Inflammatory macrophage treated with lipopolysaccharide for 4 hours (primary cell): ENCODE results near the gene IL11.

Source experiments
- DNase-seq: peaks from one replicate; pipeline ENCODE4 v3.0.0-alpha.2; 2020

Gene IL11

DNA sequence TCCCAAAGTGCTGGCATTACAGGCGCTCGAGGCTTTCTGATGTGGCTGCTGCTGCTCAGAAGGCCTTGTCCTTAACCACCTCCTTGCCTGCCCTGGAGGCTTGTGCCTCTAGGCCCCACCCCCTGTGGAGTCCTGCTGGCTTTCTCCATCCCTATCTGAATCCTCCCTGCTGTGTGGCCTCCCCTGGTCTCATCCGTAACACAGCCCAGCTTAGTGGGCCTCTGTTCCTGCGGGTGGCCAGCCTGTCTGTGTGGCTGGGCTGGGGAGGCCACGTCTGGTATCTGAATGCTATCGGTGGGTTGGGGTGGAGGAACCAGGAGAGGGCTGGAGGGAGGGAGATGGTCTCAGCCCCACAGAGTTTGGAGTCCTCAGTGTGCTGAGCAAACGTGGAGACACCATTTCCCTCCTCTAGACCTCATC, 20.2 kb upstream of the IL11 start:
- no peak for DNase-seq

DNA sequence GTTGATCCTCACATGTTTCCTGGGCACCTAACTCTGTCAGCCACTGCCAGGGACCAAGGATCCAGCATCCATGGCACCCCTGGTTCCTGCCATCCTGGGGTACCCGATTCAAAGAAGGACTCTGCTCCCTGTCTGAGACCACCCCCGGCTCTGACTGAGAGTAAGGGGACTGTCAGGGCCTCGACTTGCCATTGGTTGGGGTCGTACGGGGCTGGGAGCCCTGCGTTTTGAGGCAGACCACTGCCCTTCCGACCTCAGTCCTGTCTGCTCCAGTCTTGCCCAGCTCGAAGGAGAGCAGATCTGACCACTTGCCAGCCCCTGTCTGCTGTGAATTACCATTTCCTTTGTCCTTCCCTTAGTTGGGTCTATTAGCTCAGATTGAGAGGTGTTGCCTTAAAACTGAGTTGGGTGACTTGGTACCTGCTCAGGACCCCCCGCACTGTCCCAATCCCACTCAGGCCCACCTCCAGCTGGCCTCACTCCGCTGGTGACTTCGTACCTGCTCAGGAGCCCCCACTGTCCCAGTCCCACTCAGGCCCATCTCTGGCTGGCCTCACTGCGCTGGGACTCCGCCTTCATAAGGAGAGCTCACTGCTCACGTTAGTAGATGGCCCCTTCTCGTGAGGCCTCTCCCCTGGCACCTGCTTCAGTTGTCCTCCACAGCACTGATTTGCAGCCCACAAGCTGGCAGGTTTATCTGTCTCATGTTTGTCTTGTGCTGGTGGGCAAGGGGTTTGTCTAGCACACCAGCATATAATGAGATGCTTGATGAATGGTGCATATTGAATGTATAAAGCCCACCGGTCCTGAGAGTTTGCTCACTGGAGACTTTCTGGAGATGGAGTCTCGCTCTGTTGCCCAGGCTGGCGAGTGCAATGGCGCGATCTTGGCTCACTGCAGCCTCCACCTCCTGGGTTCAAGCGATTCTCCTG, 19.4 kb upstream of the IL11 start:
- DNase-seq = no peak

DNA sequence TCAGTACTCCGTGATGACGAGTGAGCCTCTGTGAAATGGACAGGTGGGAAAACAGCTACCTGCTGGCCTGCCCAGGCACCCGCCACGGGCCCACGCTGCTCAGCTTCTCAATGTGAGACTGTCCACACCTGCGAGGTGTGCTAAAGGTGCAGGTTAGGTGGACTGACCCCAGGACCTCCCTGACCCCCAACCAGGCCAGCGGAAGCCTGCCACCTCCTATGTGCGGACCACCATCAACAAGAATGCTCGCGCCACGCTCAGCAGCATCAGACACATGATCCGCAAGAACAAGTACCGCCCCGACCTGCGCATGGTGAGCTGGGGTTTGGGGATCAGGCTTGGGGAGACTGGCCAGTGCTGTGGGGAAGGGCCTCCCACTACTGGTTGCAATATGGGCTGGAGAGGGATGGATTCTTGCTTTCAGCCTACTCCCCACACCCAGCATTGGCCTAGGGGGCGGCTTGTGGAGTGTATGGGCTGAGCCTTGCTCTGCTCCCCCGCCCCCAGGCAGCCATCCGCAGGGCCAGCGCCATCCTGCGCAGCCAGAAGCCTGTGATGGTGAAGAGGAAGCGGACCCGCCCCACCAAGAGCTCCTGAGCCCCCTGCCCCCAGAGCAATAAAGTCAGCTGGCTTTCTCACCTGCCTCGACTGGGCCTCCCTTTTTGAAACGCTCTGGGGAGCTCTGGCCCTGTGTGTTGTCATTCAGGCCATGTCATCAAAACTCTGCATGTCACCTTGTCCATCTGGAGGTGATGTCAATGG, 17.7 kb upstream of the IL11 start:
- no peak for DNase-seq

DNA sequence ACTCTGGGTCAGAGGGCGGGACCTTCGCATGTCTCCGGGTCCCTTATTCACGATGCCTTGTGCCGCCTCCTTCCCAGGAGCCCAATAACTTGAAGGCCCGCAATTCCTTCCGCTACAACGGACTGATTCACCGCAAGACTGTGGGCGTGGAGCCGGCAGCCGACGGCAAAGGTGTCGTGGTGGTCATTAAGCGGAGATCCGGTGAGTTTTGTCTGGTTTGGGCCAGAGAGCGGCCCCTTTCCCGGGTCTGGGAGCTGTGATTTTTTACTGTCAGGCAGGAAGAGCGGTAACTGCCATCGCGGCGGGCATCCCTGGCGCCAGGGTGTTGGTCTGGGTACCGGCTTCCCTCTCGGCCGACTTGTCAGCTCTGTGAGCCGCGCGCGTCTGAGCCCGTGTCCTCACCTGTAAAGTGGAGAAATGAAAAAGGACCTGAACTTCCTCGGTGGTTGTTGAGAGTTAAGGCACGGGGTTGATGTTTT, 16.3 kb upstream of the IL11 start:
- DNase-seq = no peak

DNA sequence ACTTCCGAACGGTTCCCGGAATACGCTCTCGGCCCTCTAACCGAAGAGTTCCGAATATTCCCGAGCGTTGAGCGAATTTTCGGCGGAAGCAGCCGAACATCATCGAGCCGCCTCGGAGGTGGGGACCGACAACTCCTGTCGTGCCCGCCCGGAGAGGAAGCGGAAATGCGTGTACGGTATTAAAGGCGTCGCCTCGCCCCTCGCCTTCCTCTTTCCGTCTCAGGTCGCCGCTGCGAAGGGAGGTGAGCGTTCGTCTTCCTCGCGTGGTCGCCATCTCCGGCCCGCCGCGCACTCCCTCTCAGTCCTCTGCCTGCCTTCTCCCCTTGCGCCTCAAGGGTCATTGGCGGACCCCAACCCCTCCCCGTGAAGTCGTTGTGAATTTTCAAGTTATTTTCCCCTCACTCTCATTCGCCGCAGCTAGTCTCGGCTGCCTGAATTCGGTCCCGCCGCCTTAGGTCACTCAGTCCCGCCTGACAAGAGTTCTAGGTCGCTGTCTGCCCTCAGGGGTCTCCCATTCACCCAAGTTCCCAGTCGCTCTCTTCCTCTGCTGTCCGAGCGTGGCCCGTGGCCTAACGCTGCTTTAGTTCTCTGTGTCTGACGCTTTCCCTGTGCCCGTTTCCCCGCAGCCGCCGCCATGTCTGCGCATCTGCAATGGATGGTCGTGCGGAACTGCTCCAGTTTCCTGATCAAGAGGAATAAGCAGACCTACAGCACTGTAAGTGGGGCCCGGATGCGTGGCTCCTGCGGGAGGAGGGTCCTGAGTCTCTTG, 15.6 kb upstream of the IL11 start, which contains the start of gene RPL28:
Gene RPL28 (plus strand): TSS at position 209 of the 769 bp plus-strand sequence. CDS start 426 bp downstream, at position 635.
- DNase-seq = peak; percentile 99

DNA sequence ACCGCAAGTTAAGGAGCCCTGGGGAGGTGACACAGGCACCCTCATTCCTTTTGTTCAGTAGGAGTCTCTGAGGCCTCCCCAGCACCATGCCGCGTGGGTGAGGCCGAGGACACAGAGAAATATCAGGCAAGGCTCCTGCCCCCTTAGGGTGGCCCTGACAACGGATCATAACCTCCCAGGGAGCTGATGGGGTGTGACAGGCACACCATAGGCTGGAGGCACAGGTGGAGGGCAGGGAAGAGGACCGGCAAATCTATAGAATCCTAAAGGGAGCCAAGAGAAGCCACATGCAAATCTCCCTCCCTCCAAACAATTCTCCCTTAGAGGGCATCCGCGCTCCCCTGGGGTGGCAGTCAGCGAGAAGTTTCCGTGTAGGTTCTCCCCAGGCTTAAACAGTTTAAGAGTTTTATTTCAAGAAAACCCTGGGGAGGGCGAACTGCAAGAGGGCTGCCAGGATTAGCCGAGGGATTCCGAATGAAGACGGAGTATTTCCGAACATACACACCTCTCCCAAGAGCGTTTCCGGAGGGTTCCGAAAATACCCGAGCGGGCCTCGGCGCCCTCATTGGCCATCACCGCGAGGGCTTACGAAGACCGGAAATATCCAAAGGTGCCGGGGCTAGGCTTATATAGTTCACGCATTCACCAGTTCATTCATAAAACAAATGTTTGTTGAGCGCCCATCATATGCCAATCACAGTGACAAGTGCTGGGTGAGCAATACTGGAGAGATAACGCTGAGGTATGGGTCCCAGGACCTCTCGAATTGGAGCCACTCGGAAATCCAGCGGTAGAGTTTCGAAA, 14.9 kb upstream of the IL11 start:
- peak; percentile 95 for DNase-seq

DNA sequence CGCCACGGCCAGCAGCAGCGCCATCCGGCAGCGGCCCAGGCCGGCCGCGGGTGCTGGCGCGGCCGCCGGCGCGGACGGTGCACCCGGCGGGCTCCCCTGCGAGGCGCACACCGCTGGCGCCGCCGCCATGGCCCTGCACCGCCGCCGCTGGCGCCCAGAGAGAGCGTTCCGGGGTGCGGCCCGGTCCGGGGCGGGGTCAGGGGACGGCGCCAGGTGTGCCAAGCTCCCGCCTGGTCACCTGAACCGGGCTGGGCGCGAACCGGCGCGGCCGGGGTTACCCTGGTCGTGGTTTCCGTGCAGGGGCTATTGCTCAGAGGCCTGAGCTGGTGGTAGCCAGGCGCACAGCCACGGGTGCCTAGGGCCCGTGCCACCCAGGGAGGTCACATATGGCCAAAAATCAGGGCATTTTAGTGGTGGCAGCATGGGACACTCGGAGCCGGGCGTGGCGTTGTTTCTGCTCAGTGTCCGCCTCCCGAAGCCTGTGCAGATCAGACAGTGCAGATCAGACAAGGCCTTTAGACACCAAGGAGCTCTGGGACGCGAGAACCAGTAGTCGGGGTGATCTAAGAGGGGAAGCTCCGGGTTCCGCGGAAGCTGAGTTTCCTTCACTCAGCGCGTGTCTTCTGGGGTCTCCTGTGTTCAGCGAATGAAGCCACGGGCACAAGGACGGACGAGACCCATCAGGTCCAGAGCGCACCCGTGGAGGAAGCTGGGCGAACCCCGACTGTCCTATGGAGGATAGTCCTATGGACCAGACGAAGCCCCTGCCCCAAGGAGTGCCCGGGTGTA, 14.1 kb upstream of the IL11 start, which contains the start of gene TMEM238:
Gene TMEM238 (minus strand): TSS at position 162 of the 789 bp plus-strand sequence. CDS start 33 bp downstream, at position 129.
- DNase-seq = peak; percentile 36

DNA sequence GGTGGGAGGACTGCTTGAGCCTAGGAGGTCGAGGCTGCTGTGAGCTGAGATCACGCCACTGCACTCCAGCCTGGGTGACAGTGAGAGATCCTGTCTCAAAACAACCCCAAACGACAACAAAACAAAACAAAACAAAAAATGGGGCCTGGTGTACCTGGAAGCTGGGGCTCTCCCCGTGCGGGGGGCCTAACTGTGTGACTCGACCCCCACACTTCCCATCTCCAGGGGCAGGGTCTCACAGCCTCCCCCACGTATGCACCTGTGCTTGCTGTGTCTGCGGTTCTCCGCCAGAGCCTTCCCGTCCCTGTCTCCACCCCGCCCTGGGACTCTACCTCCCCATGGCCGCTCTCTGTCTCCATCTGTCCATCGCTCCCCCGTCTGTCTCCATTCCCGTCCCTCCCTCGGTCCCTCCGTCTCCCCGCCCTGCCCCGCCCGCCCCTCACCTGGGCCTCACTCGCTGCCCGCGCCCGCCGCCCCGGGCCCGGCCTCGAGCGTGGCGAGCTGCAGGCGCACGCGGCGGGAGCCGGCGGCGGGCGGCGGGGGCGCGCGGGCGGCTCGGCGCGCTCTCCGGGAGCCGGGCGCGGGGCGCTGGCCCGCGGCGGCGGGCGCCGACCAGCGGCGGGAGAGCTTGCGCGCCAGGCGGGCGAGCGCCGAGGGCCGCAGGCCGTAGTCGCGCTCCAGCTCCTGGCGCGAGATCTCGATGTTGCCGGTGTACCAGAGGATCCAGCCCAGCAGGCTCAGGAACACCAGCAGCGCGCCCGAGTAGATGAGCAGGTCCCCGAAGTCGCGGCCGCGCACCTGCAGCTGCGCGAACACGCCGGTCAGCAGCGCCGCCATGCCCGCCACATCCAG, 13.2 kb upstream of the IL11 start:
- DNase-seq = peak; percentile 65

DNA sequence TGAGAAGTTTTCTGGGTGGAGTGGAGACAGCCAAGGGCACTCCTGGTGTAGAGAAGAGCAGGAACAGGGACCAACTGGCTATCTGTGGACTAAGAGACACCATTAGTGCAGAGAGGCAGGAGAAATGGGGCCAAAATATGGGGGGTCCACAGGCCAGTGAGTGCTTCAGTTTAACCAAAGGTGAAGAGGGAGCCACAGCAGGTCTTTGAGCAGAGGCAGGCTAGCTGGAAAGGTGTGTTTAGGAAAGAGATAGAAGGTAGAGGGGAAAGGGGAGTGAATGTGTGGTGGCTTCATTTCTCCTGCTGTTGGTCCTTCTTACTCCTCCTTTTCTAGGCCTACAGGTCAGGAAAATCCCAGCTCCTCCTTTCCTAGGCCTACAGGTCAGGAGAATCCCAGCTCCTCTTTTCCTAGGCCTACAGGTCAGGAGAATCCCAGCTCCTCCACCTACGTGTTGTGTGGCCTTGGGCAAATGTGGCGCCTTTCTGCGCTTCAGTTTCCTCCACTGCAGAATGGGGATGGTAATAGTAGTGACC, 12.3 kb upstream of the IL11 start:
- DNase-seq = no peak

DNA sequence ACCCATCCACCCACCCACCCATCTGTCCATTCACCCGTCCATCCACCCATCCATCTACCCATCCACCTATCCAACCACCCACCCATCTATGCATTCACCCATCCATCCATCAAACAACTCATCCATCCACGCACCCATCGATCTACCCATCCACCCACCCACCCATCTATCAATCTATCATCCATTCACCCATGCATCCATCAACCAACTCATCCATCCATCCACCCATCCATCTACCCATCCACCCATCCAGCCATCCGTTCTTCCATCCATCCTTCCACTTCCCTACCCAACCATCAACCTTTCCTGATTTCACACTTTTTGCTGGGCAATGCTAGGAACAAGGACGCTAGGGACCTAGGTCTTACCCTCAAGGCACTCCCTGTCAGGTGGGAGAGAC, 11.8 kb upstream of the IL11 start:
- no peak for DNase-seq

DNA sequence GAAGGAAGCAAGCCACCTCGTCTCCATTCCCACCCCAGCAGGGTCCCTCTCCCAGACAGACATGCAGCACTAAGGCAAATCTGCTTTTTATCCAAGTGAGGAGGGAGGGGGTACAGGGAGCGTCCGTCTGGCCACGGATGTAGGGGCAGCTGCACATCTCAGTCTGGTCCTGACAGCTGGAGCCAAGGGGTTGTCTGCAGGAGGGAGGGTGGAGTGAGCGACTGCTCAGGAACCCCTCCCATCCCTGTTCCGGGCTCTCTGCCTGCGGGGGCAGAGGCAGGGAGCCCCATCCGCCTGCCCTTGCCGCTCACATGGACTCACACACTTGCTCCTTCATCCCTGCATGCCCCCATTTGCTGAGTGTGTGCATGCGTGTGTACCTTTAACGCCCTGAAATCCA, 8.9 kb upstream of the IL11 start:
- DNase-seq = no peak

DNA sequence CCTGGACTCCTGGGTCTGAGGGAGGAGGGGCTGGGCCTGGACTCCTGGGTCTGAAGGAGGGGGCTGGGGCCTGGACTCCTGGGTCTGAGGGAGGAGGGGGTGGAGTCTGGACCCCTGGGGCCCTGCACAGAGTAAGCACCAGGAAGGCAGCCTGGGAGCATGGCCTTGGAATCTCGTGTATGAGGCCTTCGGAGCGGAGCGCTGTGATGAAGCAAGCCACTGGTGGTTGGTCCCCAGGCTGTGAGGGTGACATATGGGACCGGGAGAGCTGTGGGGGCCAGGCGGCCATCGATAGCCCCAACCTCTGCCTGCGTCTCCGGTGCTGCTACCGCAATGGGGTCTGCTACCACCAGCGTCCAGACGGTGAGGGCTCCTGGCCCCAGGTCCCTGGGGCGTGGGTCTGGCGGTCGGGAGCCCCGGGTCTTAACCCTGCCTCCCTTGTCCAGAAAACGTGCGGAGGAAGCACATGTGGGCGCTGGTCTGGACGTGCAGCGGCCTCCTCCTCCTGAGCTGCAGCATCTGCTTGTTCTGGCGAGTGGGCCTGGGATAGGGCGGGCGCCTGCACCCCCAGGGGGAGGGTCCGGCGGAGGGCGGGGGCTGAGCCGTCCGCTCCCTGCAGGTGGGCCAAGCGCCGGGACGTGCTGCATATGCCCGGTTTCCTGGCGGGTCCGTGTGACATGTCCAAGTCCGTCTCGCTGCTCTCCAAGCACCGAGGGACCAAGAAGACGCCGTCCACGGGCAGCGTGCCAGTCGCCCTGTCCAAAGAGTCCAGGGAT, 7.3 kb upstream of the IL11 start:
- DNase-seq = no peak

DNA sequence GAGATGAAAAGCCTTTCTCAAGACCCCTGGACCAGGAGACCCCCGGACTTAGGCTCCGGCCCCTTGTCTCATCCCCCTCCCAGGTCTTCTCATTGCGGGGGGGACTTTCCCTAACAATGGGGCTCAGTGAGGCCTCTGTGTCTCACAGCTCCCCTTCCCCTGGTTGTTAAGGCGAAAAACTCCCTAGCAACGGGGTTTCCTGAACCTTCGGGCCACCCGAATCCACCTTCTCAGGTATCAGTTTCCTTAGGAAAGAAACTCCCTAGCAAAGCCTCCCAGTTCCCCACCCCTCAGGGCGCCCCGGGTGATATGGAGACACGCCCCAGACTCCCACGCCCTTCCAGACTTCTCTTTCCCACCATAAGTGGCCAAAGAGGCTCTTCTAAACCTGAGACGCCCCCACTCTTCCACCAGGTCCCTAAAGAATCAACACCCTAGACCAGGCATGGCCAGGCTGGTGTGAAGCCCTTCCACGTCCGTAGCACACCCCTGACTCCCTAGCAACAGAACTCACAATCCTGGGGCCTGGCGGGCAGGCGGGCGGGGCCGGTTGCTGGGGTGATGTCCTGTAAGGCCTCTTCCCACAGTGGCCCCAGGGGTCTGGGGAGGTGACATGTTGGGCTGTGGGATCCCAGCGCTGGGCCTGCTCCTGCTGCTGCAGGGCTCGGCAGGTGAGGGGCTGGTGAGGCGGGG, 6.1 kb upstream of the IL11 start, which contains the start of gene TMEM190:
Gene TMEM190 (plus strand): TSS at position 586 of the 693 bp plus-strand sequence. CDS start 28 bp downstream, at position 614.
- no peak for DNase-seq

DNA sequence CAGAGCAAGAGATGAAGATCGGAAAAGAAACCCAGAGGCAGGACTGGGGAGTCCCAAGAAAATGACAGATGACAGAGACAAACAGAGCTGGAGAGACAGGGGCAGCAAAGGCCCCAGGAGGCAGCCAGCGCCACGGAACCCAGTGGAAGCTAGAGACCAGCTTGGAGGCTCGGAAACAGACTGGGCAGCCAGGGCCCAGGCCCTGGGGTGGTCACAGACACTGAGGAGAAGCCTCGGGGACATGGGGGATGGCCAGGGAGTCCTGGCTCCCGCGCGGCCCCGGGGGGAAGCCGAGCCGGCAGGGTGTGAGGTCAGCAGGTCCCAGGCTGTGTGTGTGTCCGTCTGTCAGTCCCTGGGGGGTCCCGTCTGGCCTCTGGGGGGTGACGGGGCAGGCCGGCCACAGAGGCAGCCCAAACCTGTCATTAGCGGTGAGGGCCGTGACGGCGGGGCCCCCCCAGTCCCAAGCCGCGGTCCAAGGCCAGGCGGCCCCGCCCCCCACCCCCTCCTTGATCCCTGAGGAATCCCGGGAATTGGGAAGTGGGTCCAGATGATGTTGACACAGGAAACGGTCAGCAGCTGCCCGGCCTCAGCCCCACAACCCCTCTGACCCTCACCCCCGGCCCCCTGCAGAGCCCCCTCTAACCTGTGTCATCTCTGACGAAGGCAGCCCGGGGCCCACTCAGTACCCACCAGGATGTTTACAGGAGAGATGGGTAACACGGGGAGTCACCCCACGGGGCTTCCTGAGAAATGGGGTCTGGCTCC, 3.9 kb upstream of the IL11 start:
- no peak for DNase-seq

DNA sequence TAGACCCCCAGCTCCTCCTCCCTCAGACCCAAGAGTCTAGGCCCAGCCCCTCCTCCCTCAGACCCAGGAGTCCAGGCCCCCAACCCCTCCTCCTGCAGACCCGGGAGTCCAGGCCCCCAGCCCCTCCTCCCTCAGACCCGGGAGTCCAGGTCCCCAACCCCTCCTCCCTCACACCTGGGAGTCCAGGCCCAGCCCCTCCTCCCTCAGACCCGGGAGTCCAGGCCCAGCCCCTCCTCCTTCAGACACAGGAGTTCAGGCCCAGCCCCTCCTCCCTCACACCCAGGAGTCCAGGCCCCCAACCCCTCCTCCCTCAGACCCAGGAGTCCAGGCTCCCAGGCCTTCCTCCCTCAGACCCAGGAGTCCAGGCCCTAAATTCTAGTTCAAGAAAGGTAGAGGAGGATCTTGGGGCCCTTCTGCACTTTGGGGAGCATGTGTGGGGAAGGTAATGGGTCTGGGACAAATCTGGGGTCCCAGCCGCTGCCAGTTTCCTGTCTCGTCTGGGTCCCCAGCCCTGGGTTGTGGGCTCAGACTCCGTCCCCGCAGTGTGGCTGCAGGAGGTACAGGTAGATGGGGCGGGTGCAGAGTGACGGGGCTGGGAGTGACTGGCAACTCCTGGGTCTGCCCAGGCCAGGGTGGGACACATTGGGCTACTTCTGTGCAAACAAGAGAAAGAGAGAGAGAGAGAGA, 3.2 kb upstream of the IL11 start:
- no peak for DNase-seq

DNA sequence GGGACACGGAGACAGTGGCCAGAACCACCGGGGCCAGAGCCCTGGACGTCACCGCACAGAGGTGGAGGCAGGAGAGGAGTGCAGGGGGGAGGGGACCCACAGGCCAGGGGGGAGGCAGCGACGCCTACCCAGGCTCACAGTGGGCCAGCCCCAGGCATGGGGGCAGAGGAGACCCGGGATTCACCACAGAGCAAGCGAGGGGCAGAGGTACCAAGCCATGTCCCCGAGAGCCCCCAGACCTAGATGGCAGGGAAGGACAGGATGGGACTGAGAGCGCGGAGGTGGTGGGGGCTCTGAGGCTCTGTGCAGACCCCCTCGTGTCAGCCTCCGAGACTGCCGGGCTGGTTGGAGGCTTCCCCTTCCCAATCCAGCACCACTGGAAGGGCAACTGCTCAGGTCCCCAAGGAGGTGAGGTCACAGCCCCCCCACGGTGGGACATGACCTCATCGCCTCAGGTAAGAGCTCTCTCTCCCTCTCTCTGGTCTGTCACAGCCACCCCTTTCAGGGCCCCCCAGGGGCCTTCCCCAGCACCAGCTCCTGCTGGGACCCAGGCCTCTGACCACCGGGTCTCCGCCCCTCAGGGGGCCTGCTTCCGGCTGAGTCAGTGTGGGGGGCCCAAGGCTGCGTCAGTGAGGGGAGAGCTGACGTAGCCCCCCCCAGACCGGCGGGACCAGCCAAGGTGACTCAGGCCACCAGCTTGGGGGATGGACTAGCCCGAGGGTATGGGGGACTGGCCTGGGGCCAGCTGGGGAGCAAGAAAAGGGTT, 2.2 kb upstream of the IL11 start:
- DNase-seq = no peak
